Stimulated activated CD4-positive, alpha-beta T cell treated with anti-CD3 and anti-CD28 coated beads, Interleukin-4, amount 100 ng/mL, for 4 hours (primary cell): ENCODE measurements around the gene FBXW7.
A peak's percentile ranks its signal among the peaks of the same experiment; 100 is the strongest.
"Not testable (repeated sequence)": the region's sequence is repeated elsewhere in the genome, so short reads cannot be mapped to it uniquely, and the experiment has no call there.

Experiments used
- DNase-seq, 2 experiments: peaks; one replicate each; pipeline ENCODE4 v3.0.0-alpha.2; 2020

FBXW7 gene

DNA sequence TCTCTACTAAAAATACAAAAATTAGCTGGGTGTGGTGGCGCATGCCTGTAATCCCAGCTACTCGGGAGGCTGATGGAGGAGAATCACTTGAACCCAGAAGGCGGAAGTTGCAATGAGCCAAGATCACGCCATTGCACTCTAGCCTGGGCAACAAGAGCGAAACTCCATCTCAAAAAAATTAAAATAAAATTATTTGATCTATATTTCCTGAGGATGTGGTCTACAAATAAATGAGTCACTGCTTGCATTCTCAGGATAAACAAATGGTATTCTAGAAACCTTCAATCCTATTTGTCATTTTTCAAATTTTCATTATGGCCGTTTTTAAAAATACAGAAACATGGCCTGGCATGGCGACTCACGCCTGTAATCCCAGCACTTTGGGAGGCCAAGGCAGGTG is 8.6 kb upstream of the FBXW7 start:
- DNase-seq, result not testable (repeated sequence)

DNA sequence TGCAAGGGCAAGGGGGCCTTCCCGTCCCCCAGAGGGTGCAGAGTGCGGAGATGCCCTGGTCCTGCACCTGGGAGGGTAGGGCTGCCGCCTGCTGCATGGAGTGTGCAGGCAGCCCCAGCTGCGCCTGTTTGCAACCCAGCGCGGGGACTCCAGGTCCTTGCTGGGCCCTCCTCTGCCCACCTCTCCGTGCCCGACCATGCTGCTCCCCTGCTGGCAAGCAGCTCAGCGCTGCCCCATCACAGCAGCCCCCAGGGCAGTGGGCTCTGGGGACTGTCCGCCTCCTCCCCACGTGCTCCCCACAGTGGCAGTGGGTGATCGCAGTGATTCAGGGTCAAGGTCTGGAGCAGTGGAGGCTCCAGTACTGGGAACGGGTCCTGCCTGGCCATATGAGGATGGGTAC is 5.0 kb upstream of the FBXW7 start:
- DNase-seq, result no peak

DNA sequence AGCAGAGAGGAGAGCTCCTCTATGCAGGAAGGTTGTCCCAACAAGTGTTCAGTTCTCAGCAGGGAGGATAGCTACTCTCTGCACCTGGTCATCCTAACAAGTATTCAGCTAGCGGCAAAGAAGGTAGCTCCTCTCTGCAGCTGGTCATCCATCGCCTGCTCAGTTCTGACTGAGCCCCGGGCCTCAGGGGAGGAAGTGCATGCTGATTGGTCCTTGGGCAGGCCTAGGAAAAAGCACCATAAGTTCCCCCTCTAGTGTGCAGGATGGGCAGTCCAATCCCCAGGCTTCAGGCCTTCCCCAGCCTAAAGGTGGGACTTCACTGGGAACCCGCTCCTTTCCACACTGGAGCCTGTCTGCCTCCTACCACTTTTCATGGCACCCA is 4.4 kb upstream of the FBXW7 start:
- no peak for DNase-seq

GRCh38 chr4:152539556-152540292 is 3.8 kb upstream of the FBXW7 start:
- DNase-seq, result no peak

DNA sequence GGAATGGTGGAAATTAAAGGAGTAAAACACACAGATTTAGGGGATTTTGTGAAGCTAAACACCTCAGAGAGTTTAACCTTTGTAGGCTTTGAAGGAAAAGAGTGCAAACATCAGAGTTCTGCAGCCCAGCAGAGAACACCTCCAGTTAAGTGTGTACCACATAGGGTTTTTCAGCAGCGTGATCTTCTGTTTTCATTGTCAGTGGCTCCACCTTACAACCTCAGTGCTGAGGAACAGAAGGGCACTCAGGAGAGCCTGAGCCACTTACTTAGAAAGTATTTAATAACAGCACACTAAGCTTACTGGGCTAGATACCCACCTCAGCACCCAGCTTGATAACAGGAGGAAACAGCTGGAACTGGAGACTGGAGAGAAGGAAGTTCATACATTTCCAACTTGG is 2.0 kb upstream of the FBXW7 start:
- DNase-seq, result no peak

DNA sequence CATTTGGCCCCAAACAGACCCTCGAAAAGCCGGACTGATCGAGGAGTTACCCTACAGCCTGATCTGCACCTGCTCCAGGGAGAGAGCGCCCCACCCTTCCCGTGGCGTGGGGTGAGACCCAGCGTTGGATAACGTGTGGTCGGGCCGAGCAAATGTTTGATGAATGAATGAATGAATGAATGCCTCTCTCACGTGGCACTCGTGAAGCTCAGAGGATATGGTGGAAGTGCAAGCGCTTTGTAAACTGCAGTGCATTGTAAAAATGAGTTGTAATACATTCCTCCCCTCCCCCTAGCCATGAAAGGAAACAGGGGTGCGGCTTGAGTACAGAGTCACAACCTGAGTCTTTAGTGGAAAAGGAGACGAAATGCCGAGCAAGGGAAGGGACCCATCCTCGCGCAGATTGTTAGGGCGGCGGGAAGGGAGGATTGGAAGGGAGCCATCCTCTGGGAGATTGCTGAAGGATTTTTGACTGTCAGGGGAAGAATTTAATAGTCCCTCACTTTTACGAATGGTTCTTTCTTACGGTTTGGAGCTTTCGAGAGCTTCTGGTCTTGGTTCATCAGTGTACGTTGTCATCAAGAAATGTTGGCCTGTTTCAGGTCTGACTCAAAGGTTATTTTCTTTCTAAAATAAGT is 772 bp upstream of the FBXW7 start:
- peak in 1 of 2 experiments; percentile 62 for DNase-seq

DNA sequence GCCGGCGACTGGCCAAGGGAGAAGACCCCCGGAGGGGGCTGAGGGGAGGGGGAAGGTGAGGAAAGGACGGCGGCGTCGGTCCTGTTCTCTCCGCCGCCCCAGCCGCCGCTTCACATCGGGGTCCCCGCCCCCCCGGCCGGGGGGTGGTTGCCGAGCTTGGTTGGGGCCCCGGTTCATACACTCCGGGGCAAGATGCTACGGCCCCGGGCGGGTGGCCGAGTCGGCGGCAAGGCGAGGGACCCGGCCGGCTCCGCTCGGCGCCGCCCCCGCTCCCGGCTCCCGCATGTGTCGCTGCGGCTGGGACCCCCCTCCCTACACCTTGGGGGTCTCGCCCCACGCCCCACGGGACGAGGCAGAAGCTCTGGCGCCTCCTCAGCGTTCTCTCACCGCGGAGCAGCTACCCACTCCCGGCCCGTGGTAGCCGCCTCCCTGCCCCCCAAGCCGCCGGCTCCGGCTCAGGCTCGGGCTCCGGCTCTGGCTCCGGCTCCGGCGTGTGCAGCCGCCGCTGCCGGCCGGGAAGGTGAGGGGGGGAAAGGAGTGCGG is 461 bp downstream of the FBXW7 start:
- DNase-seq, result peak; percentile 20 to 24

GRCh38 chr4:152534541-152535359 is 1.1 kb downstream of the FBXW7 start:
- DNase-seq, result peak; percentile 45

- no peak for DNase-seq
These were observed 4.4 kb downstream of the FBXW7 start for GRCh38 chr4:152531479-152531878.

DNA sequence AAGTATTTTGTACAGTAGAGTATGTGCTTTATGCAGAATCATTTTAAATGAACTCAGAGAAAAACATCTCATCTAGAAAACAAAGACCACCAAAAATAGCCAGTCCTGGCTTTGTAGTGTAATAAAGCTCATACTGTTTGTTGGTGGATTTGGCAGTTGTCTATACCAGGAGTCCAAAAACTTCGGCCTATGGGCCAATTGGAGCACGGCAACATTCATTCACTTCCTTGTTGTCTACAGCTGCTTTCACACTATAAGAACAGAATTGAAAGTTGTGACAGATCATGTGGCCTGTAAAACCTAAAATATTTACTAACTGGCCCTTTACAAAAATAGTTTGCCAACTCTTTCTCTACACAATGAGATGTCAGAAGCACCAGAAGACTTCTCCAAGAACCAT is 5.3 kb downstream of the FBXW7 start:
- no peak for DNase-seq

DNA sequence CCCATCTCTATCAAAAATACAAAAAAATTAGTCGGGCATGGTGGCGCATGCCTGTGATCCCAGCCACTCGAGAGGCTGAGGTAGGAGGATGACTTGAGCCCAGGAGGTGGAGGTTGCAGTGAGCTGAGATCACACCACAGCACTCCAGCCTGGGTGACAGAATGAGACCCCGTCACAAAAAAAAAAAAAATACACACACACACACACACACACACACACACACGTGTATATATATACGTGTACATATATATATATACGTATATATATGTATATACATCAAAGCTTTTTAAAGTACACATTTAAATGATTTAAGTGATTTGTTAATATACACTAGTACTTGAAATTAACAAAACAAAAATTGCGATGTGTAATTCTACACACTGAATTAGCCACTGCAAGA is 6.0 kb downstream of the FBXW7 start:
- DNase-seq, result no peak

GRCh38 chr4:152528060-152528459 is 7.8 kb downstream of the FBXW7 start:
- no peak for DNase-seq

DNA sequence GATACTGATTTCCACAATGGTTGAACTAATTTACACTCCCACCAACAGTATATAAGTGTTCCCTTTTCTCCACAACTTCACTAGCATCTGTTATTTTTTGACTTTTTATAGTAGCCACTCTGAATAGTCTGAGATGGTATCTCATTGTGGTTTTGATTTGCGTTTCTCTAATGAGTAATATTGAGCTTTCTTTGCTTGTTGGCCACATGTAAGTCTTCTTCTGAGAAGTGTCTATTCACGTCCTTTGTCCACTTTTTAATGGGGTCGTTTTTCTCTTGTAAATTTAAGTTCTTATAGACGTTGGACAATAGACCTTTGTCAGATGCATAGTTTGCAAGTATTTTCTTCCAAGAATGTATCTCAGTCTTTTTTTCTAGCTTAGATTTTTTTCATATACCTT is 10.0 kb downstream of the FBXW7 start:
- DNase-seq, result no peak

DNA sequence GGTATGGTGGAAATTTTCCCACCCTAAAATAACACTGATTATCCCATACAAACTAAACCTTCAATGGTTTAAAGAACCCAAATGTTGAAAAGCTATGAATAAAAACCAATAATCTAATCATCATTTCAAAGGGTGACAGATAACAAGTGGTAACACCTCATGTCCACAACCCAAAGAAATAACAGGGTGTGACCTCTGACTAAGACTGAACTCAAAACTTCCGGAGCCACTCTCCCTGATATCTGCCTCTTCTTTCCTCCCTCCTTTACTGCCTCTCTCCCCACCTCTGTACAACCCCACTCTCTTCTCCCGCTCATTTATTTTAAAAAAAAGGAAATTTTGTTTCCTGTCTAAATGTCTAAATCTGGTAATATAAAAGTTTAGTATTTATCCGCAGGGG is 11.5 kb downstream of the FBXW7 start:
- no peak for DNase-seq

DNA sequence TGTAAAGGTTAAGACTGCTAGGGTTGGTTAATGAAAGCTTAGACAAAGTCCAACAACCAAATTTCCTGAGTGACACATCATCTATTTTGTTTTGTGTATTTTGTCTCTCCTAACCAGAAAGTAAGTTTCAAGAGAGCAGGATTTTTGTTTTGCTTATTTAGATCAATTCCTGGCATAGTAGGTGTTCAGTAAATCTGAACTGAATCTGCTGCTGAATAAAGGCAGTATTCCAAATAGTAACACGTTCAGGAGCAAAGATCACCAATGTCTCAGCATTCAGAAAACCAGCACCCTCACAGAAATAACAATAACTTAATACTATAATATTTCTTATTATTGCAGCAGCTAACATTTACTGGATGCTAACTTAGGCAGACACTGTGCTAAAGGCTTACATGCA is 12.2 kb downstream of the FBXW7 start:
- DNase-seq, result no peak

DNA sequence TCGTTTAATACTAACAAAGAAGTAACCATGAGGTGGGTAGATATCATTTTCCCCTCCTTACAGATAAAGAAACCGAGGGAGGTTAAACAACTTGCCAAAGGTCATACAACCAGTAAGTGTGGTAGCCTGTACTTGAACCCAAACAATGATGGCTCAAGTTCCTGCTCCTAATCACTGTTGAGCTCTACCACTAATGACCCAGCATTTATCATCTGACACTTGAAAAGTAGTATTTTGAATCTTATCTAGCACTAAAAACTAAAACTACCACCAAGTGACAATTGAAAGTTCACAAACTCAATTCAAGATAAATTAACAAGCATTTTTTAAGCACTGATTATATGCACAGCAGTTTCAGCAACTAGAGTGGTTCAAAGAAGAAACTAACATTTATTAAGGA is 13.1 kb downstream of the FBXW7 start:
- no peak for DNase-seq

DNA sequence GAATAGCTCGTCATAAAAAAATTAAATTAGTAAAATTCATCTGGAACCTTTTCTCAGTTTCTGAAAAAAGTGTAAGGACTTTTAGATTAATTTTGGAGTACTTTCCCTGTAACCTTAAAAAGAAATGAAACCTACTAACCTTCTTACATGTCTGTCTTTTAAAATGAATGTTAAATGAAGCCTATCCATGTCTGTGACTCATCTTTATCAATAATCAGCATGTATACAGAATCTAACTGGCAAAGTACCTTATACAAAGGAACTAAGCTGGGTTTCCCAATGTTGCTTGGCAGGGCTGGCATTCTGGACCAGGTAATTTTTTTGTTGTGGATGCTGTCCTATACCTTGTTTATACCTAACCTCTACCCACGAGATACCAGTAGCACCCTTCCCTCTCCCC is 13.6 kb downstream of the FBXW7 start:
- no peak for DNase-seq

GRCh38 chr4:152516156-152516555 is 19.7 kb downstream of the FBXW7 start:
- DNase-seq, result no peak

- no peak for DNase-seq
These were observed 20.2 kb downstream of the FBXW7 start for GRCh38 chr4:152515678-152516077.

DNA sequence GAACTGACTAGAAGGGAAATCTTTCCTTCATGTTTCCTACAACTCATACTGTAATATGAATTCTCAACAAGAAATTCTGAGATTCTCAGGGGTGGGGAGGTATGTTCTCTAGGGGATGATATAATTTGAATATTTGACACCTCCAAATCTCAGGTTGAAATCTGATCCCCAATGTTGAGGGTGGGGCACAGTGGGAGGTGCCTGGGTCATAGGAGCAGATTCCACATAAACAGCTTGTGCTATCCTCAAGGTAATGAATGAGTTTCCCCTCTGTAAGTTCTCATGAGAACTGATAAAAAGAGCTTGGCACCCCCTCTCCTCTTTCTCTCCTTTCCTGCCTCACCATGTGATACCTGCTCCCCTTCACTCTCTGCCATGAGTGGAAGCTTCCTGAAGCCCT is 21.5 kb downstream of the FBXW7 start:
- DNase-seq, result no peak

DNA sequence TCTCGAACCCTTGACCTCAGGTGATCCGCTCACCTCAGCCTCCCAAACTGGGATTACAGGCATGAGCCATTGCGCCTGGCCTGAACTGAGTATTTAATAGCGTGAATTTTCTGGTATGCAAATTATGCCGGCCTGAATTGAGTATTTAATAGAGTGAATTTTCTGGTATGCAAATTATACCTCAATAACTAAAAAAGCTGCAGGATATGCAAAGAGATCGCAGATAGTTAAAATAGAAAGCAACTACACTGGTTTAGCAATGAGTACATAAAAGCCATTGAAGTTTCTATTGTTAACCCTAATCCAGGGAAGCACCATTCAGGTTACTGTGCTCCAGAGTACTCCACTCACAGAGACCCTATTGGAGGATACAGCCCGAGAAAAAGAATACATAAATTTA is 22.8 kb downstream of the FBXW7 start:
- DNase-seq, result no peak

- no peak for DNase-seq
These were observed 23.4 kb downstream of the FBXW7 start for GRCh38 chr4:152512483-152512882.

DNA sequence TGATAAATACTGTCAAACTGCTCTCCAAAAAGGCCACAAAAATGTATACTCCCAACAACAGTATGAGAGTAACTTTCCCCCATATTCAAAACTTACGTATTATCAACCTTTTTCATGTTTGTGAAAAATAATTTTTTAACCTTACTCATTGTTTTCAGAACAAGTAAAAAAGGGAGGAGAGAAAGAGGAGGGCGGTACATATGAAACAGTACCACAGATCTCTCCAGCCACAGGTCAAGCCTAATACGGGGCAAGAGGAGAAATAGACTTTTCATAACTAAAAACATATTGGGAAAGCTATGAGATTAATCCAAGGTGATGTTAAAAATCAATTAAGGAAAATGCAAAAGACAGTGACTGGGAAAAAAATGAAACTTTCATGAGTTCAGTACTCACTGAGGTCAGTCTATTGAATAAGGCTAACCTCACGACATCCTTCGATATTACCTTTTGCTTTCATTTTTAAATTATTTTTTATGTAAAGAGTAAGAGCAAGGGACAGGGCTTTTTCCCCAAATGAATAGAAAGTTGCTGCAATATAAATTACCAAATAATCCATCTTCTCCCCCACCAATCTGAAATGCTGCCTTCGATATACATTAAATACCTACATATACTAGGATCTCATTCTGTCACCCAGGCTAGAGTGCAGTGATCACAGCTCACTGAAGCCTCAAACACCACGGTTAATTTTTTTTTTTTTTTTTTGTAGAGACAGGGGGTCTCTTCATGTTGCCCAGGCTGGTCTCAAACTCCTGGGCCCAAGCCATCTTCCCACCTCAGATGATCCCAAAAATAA is 25.3 kb downstream of the FBXW7 start:
- no peak for DNase-seq
